HG03442 (cell line): Measurements from ENCODE around the gene NDFIP2.
A peak's percentile ranks its signal among the peaks of the same experiment; 100 is the strongest.

ENCODE experiments used
- ATAC-seq: cut with Tn5 transposase; IDR thresholded peaks from one replicate; pipeline ENCODE4 v1.9.1; 2021; ENCODE audit warnings: mild to moderate bottlenecking, moderate library complexity; ENCODE audit not compliant: unreplicated experiment

NDFIP2 gene

GRCh38 chr13:79458436-79458835, 22.5 kb upstream of the NDFIP2 start:
- no peak for ATAC-seq

- no peak for ATAC-seq
Observed at GRCh38 chr13:79459906-79460305, 21.0 kb upstream of the NDFIP2 start.

- no peak for ATAC-seq
Observed at GRCh38 chr13:79462895-79463294, 18.1 kb upstream of the NDFIP2 start.

- no peak for ATAC-seq
Observed at GRCh38 chr13:79463604-79464003, 17.4 kb upstream of the NDFIP2 start.

GRCh38 chr13:79466872-79467271, 14.1 kb upstream of the NDFIP2 start:
- no peak for ATAC-seq

GRCh38 chr13:79468402-79468801, 12.6 kb upstream of the NDFIP2 start:
- no peak for ATAC-seq

GRCh38 chr13:79468819-79469218, 12.1 kb upstream of the NDFIP2 start:
- ATAC-seq = peak; percentile 72

- no peak for ATAC-seq
Observed at GRCh38 chr13:79469608-79470007, 11.3 kb upstream of the NDFIP2 start.

GRCh38 chr13:79470666-79471065, 10.3 kb upstream of the NDFIP2 start:
- no peak for ATAC-seq

- ATAC-seq = no peak
Observed at GRCh38 chr13:79475569-79475968, 5.4 kb upstream of the NDFIP2 start.

GRCh38 chr13:79477968-79478367, 3.0 kb upstream of the NDFIP2 start:
- ATAC-seq = no peak

- no peak for ATAC-seq
Observed at GRCh38 chr13:79479882-79480281, 1.1 kb upstream of the NDFIP2 start.

GRCh38 chr13:79481685-79482052, 714 bp downstream of the NDFIP2 start:
- peak; percentile 23 for ATAC-seq

- no peak for ATAC-seq
Observed at GRCh38 chr13:79482281-79482970, 1.5 kb downstream of the NDFIP2 start.

- ATAC-seq = no peak
Observed at GRCh38 chr13:79483086-79483706, 2.2 kb downstream of the NDFIP2 start.

- no peak for ATAC-seq
Observed at GRCh38 chr13:79485014-79485811, 4.3 kb downstream of the NDFIP2 start.

GRCh38 chr13:79486433-79487188, 5.7 kb downstream of the NDFIP2 start:
- no peak for ATAC-seq

GRCh38 chr13:79490326-79490725, 9.4 kb downstream of the NDFIP2 start:
- no peak for ATAC-seq

- ATAC-seq = no peak
Observed at GRCh38 chr13:79490824-79491223, 9.9 kb downstream of the NDFIP2 start.

- no peak for ATAC-seq
Observed at GRCh38 chr13:79491715-79492114, 10.8 kb downstream of the NDFIP2 start.

- ATAC-seq = no peak
Observed at GRCh38 chr13:79492313-79492798, 11.4 kb downstream of the NDFIP2 start.
